ENCODE data around the gene LTB.

LTB gene

DNA sequence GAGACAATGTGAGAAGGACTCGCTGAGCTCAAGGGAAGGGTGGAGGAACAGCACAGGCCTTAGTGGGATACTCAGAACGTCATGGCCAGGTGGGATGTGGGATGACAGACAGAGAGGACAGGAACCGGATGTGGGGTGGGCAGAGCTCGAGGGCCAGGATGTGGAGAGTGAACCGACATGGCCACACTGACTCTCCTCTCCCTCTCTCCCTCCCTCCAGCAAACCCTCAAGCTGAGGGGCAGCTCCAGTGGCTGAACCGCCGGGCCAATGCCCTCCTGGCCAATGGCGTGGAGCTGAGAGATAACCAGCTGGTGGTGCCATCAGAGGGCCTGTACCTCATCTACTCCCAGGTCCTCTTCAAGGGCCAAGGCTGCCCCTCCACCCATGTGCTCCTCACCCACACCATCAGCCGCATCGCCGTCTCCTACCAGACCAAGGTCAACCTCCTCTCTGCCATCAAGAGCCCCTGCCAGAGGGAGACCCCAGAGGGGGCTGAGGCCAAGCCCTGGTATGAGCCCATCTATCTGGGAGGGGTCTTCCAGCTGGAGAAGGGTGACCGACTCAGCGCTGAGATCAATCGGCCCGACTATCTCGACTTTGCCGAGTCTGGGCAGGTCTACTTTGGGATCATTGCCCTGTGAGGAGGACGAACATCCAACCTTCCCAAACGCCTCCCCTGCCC lies 5.2 kb downstream of the LTB start:
- DNase-seq (ENCODE audit: low read depth in 2 of 2): no peak

DNA sequence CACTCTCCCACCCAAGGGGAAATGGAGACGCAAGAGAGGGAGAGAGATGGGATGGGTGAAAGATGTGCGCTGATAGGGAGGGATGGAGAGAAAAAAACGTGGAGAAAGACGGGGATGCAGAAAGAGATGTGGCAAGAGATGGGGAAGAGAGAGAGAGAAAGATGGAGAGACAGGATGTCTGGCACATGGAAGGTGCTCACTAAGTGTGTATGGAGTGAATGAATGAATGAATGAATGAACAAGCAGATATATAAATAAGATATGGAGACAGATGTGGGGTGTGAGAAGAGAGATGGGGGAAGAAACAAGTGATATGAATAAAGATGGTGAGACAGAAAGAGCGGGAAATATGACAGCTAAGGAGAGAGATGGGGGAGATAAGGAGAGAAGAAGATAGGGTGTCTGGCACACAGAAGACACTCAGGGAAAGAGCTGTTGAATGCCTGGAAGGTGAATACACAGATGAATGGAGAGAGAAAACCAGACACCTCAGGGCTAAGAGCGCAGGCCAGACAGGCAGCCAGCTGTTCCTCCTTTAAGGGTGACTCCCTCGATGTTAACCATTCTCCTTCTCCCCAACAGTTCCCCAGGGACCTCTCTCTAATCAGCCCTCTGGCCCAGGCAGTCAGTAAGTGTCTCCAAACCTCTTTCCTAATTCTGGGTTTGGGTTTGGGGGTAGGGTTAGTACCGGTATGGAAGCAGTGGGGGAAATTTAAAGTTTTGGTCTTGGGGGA lies 6.1 kb downstream of the LTB start:
- DNase-seq (ENCODE audit: low read depth in 2 of 2): no peak

- DNase-seq (ENCODE audit: low read depth in 2 of 2): peak in 1 of 2 donors; percentile 79
Observed at GRCh38 chr6:31575335-31575901, 6.8 kb downstream of the LTB start, which contains the start of gene TNF. Gene TNF, plus strand, starts transcription at chr6:31575565. Its CDS starts 177 bp downstream, at chr6:31575742.

DNA sequence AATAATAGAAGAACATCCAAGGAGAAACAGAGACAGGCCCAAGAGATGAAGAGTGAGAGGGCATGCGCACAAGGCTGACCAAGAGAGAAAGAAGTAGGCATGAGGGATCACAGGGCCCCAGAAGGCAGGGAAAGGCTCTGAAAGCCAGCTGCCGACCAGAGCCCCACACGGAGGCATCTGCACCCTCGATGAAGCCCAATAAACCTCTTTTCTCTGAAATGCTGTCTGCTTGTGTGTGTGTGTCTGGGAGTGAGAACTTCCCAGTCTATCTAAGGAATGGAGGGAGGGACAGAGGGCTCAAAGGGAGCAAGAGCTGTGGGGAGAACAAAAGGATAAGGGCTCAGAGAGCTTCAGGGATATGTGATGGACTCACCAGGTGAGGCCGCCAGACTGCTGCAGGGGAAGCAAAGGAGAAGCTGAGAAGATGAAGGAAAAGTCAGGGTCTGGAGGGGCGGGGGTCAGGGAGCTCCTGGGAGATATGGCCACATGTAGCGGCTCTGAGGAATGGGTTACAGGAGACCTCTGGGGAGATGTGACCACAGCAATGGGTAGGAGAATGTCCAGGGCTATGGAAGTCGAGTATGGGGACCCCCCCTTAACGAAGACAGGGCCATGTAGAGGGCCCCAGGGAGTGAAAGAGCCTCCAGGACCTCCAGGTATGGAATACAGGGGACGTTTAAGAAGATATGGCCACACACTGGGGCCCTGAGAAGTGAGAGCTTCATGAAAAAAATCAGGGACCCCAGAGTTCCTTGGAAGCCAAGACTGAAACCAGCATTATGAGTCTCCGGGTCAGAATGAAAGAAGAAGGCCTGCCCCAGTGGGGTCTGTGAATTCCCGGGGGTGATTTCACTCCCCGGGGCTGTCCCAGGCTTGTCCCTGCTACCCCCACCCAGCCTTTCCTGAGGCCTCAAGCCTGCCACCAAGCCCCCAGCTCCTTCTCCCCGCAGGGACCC lies 7.8 kb downstream of the LTB start:
- no peak for DNase-seq (ENCODE audit: low read depth in 2 of 2)

DNA sequence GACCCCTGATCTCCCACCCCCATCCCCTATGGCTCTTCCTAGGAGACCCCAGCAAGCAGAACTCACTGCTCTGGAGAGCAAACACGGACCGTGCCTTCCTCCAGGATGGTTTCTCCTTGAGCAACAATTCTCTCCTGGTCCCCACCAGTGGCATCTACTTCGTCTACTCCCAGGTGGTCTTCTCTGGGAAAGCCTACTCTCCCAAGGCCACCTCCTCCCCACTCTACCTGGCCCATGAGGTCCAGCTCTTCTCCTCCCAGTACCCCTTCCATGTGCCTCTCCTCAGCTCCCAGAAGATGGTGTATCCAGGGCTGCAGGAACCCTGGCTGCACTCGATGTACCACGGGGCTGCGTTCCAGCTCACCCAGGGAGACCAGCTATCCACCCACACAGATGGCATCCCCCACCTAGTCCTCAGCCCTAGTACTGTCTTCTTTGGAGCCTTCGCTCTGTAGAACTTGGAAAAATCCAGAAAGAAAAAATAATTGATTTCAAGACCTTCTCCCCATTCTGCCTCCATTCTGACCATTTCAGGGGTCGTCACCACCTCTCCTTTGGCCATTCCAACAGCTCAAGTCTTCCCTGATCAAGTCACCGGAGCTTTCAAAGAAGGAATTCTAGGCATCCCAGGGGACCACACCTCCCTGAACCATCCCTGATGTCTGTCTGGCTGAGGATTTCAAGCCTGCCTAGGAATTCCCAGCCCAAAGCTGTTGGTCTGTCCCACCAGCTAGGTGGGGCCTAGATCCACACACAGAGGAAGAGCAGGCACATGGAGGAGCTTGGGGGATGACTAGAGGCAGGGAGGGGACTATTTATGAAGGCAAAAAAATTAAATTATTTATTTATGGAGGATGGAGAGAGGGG lies 8.8 kb downstream of the LTB start:
- no peak for DNase-seq (ENCODE audit: low read depth in 2 of 2)

DNA sequence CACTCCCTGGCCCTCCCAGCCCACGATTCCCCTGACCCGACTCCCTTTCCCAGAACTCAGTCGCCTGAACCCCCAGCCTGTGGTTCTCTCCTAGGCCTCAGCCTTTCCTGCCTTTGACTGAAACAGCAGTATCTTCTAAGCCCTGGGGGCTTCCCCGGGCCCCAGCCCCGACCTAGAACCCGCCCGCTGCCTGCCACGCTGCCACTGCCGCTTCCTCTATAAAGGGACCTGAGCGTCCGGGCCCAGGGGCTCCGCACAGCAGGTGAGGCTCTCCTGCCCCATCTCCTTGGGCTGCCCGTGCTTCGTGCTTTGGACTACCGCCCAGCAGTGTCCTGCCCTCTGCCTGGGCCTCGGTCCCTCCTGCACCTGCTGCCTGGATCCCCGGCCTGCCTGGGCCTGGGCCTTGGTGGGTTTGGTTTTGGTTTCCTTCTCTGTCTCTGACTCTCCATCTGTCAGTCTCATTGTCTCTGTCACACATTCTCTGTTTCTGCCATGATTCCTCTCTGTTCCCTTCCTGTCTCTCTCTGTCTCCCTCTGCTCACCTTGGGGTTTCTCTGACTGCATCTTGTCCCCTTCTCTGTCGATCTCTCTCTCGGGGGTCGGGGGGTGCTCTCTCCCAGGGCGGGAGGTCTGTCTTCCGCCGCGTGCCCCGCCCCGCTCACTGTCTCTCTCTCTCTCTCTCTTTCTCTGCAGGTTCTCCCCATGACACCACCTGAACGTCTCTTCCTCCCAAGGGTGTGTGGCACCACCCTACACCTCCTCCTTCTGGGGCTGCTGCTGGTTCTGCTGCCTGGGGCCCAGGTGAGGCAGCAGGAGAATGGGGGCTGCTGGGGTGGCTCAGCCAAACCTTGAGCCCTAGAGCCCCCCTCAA lies 9.9 kb downstream of the LTB start, which contains the start of gene LTA:
LTA (plus strand) TSS at position 249 of the 871 bp plus-strand sequence; CDS start at position 703, 454 bp downstream.
- peak; percentile 72 to 78 for DNase-seq (ENCODE audit: low read depth in 2 of 2)

- no peak for DNase-seq (ENCODE audit: low read depth in 2 of 2)
Observed at GRCh38 chr6:31569861-31570536, 12.2 kb downstream of the LTB start.

GRCh38 chr6:31568537-31568961 lies 13.7 kb downstream of the LTB start:
- DNase-seq (ENCODE audit: low read depth in 2 of 2): no peak

GRCh38 chr6:31567531-31568370 lies 14.5 kb downstream of the LTB start:
- DNase-seq (ENCODE audit: low read depth in 2 of 2): no peak

GRCh38 chr6:31560697-31561058 lies 21.5 kb downstream of the LTB start:
- no peak for DNase-seq (ENCODE audit: low read depth in 2 of 2)

DNA sequence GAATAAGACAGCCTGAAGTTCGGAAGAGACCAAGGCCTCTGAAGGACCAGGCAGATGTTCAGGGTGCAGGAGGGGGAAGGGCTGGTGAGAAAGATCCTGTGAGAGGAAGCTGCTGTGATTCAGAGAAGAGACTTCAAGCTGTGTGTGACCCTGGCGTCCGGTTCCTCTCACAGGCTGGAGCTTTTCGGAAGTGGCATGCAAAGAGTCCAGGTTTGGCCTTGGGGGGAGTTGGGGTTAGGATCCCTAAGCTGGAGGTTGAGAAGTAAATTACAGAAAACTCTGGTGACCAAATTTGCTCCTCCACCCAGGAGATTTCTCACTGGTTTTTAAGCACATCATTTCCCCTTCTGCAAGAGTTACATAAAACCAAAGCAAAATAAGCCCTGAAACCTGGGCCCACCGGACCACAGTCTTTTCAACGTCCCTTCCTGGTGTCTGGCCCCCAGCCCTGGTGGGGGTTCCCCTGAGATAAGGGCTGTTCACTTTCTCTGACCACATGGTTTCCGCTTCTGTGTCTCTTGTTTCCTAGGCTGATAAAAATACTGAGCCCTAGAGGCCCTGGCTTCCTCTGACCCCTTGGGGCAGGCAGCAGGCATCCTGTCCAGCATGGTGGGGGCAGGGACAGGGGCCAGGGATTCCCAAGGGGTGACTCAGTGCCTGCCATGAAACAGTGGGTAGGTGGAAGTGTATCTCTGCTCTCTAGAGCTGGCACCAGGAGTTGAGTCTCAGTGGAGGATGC lies 22.1 kb downstream of the LTB start:
- no peak for DNase-seq (ENCODE audit: low read depth in 2 of 2)

GRCh38 chr6:31559606-31559957 lies 22.6 kb downstream of the LTB start:
- no peak for DNase-seq (ENCODE audit: low read depth in 2 of 2)

GRCh38 chr6:31558631-31559500 lies 23.4 kb downstream of the LTB start:
- peak in 1 of 2 donors; percentile 66 for DNase-seq (ENCODE audit: low read depth in 2 of 2)

GRCh38 chr6:31558318-31558625 lies 24.0 kb downstream of the LTB start:
- DNase-seq (ENCODE audit: low read depth in 2 of 2): no peak

- no peak for DNase-seq (ENCODE audit: low read depth in 2 of 2)
Observed at GRCh38 chr6:31557443-31558317, 24.5 kb downstream of the LTB start.

GRCh38 chr6:31556307-31556706 lies 25.9 kb downstream of the LTB start:
- no peak for DNase-seq (ENCODE audit: low read depth in 2 of 2)
